Measurements from ENCODE around the gene SLC30A7. TPM values are rescaled to one million over a fixed set of nuclear protein-coding genes. Genes with fewer than 3 reads are reported as not detected.

SLC30A7 gene, protein sequence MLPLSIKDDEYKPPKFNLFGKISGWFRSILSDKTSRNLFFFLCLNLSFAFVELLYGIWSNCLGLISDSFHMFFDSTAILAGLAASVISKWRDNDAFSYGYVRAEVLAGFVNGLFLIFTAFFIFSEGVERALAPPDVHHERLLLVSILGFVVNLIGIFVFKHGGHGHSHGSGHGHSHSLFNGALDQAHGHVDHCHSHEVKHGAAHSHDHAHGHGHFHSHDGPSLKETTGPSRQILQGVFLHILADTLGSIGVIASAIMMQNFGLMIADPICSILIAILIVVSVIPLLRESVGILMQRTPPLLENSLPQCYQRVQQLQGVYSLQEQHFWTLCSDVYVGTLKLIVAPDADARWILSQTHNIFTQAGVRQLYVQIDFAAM
- 17.3 and 19.4 TPM in 2 replicates for total RNA-seq

DNA sequence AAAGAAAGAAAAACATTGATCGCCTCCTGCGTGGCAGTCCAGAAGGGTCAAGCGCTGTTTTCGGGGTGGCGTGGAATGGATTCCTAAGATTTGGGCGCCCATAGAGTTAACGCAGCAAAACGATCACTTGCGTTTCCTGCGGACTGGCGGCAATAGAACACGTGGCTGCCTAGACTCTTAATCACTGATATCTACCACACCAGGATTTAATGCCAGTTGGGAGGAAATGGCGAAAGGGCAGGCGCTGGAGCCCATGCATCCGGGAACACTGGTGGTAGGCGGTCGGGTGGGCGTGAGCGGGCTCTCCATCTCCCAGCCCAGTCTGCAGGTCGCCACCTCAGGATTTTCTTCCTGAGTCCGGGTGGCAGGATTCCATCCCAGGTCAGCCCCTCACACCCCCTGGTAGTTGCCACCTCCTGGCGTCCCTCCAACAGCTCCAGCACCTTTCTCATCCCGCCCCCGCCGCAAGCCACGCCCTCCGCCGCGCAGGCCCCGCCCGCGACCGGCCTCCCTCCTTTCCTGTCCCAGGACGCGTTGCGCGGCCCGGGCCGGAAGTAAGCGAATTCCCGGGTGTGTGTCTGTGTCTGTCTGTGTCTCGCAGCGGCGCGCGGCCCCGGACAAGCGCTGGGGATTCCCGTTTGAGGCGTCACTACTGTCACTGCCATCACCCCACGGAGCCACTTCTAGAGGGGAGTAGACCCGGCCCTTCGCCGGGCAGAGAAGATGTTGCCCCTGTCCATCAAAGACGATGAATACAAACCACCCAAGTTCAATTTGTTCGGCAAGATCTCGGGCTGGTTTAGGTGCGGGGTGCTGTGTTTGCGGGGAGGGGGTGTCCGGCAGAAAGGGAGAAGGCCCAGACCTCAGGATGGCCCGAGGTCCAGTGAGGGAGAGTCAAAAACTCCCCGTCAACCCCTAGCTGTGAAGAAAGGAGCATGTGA, at the start of gene SLC30A7:
TSS of gene SLC30A7 (plus strand) at position 551 of the 941 bp plus-strand sequence. CDS start at position 724, 173 bp downstream.

GRCh38 chr1:100894603-100895539, 1.0 kb upstream of the SLC30A7 start, which contains the start of gene EXTL2:
Gene EXTL2 (minus strand): TSS chr1:100894842. CDS start chr1:100888757, 6,085 bp downstream.

GRCh38 chr1:101025657-101026429, 130.0 kb downstream of the SLC30A7 start, which contains the start of gene DPH5:
Gene DPH5 (minus strand): TSS chr1:101025784. CDS start chr1:101025443, 341 bp downstream.

Other genes with a start within 250 kb of the SLC30A7 start
- gene VCAM1, start 176.3 kb upstream of the SLC30A7 start, total RNA-seq, result 20.8 and 21.8 TPM in 2 replicates
- 16.3 and 32.9 TPM in 2 replicates for gene EXTL2, start 1.2 kb upstream of the SLC30A7 start, total RNA-seq
- 27.8 and 36.6 TPM in 2 replicates for gene DPH5, start 129.7 kb downstream of the SLC30A7 start, total RNA-seq

Measured in bronchial smooth muscle cell (primary cell).